GM12872 (cell line): ENCODE results near the gene C6orf47.

ENCODE experiments used
- CTCF ChIP-seq: IDR thresholded peaks from 3 replicates; pipeline ENCODE4 v1.5.1; 2011; ENCODE audit warnings: low read depth, mild to moderate bottlenecking, low read length, moderate library complexity; ENCODE audit not compliant: insufficient read depth

Gene C6orf47, protein sequence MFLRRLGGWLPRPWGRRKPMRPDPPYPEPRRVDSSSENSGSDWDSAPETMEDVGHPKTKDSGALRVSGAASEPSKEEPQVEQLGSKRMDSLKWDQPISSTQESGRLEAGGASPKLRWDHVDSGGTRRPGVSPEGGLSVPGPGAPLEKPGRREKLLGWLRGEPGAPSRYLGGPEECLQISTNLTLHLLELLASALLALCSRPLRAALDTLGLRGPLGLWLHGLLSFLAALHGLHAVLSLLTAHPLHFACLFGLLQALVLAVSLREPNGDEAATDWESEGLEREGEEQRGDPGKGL

DNA sequence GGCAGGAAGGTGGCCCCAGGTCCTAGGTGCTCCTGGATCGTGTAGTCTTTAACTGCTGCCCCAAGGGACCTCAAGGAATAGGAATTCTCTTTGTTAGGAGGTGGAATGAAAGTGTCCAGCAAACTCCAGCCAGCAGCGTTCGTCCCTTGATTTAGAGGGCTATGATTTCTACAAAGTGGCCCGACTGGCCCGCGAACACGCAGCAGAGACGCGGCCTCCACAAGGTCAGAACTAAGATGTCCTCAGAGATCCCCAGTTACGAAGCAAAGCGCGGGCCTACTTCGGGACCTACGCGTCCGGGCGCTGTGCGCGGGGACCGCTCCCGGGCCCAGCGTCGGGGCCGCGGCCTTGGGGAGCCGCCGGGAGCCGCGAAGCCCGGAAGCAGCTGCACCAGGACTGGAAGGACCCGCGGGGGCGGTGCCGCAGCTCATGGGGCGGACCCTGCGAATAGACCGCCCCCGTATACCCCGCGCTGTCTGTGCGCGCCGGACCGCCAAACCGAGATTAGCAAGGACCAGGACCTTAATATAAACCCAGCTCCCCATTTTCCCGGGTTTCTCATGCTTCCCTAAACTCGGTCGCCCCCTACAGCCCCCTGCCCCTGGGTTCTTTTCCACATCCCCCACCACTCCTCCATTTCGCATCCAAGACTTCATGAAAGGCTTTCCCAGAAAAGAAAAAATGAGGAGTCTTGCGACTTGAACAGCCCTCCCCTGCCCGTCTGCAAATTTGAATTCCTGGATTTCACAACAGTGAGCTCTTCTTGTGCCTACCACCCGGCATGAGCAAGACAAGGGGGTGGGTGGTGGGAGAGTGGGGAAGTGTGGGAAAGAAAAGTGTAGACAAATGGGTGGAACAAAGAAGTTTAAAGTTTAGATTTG, at the start of gene C6orf47:
Gene C6orf47, minus strand, starts transcription at position 398 of the 881 bp plus-strand sequence. CDS start 831 bp downstream, outside the sequence.
- no peak for TF ChIP-seq CTCF

DNA sequence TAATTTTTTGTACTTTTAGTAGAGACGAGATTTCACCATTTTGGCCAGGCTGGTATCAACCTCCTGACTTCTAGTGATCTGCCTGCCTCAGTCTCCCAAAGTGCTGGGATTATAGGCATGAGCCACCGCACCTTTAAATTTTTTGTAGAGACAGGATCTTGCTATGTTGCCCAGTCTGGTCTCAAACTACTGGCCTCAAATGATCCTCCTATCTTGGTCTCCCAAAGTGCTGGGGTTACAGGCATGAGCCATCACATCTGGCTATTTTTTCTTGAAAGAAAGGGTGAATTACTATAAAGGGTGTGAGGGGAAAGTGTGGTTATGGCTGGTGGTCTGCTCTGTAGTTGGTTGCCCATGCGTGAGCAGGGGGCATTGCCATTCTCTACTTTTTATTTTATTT, 47.6 kb upstream of the C6orf47 start:
- no peak for TF ChIP-seq CTCF

GRCh38 chr6:31707701-31708100, 47.1 kb upstream of the C6orf47 start:
- TF ChIP-seq CTCF: no peak

- TF ChIP-seq CTCF: no peak
Observed at GRCh38 chr6:31706599-31706998, 46.0 kb upstream of the C6orf47 start, which contains the start of gene LY6G6F. Gene LY6G6F, plus strand, starts transcription at chr6:31706866. Its CDS starts 41 bp downstream, at chr6:31706907.

DNA sequence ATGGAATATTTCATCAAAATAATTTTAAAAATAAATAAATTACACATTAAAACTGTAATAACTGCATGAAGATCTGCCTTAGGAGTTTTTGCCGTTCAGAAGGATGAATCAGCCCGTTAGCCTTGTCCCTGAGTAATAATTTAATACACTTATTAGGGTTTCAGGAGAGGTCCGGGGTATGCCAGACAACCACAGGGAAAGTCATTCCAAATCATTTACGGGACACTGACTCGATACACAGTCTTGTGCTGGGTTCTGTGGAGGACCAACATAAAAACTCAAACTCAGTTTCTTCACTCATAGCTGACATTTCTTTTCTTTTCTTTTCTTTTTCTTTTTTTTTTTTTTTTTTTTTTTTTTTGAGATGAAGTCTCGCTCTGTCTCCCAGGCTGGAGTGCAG, 45.4 kb upstream of the C6orf47 start:
- TF ChIP-seq CTCF: no peak

DNA sequence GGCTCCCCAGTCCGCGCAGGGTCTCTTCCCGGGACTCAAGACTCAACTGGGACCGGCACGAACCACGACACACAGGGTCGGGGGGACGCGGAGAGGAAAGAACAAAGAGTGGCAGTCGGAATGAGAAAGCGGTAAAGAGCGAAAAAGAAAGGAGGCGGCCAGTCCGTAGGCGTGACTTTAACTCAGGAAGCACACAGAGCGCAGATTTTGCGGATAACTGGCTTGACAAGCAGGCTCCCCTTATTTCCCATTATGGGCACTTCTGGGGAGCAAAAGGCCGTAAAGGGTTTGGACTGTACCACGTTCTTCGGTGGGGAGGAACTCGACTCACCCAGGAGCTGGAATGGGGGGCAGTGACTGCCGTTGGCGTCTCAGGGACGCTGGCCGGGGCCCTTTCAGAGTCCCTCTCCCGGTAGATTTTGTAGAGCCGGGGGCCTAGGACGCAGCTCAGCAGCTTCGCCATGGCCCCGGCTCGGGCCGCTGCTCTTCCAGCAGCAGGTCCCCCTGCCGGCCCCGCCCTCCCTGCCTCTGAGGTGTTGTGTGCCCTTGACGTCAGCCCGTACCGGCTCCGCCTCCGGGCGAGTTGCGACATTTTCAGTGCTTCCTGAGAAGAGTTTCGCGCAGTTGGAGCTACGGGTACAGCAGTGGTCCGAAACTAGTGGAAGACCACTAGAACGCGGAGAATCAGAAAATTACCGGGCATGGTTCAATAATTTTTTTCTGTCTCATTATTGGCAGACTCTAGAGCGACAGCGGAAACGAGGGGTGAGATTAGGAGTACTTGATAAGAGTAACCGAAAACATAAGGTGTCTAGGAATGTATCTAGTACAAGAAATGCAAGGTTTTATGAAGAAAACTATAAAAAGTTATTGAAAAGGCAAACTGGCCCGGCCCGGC, 42.5 kb upstream of the C6orf47 start, which contains the start of gene ABHD16A:
Gene ABHD16A, minus strand, starts transcription at position 506 of the 898 bp plus-strand sequence. Its CDS starts 43 bp downstream, at position 463.
- TF ChIP-seq CTCF: no peak
